Immature natural killer cell (primary cell): Measurements from ENCODE around the gene XPO4. TPM values are rescaled to one million over a fixed set of nuclear protein-coding genes. Genes with fewer than 3 reads are reported as not detected.

ENCODE experiments used
- DNase-seq, 3 donors: peaks; one replicate each; pipeline ENCODE4 v3.0.0; 2022; ENCODE audit warnings: mixed read lengths in 1 of 3
- H3K27ac Mint-ChIP-seq, 6 donors: one replicate each; pipeline ENCODE4 v1.8.0; 2020; ENCODE audit warnings: mixed read lengths in 6 of 6, mild to moderate bottlenecking in 5 of 6, inconsistent platforms in 4 of 6, moderate library complexity in 3 of 6
- H3K27me3 Mint-ChIP-seq, 3 donors: one replicate each; pipeline ENCODE4 v1.8.0; 2020 to 2021; ENCODE audit warnings: low read depth in 3 of 3, mild to moderate bottlenecking in 3 of 3, mixed read lengths in 3 of 3, moderate library complexity in 3 of 3, inconsistent platforms in 1 of 3
- H3K36me3 Mint-ChIP-seq, 3 donors: one replicate each; pipeline ENCODE4 v1.8.0; 2020; ENCODE audit warnings: mixed read lengths in 3 of 3, inconsistent platforms in 2 of 3, mild to moderate bottlenecking in 2 of 3
- H3K4me1 Mint-ChIP-seq, 2 donors: one replicate each; pipeline ENCODE4 v1.8.0; 2020; ENCODE audit warnings: inconsistent platforms in 2 of 2, mild to moderate bottlenecking in 2 of 2, mixed read lengths in 2 of 2, moderate library complexity in 1 of 2
- H3K4me3 Mint-ChIP-seq, 5 donors: one replicate each; pipeline ENCODE4 v1.8.0; 2020; ENCODE audit warnings: mild to moderate bottlenecking in 5 of 5, mixed read lengths in 5 of 5, inconsistent platforms in 3 of 5, moderate library complexity in 3 of 5
- H3K9me3 Mint-ChIP-seq, 6 donors: one replicate each; pipeline ENCODE4 v1.8.0; 2020; ENCODE audit warnings: mild to moderate bottlenecking in 6 of 6, mixed read lengths in 6 of 6, inconsistent platforms in 4 of 6, moderate library complexity in 3 of 6
- polyA plus RNA-seq, 3 donors: library from polyadenylated mRNA; unstranded; fragments of 300-500 nt; fragmentation: Illumina TruSeq; gene quantifications; one replicate each; pipeline ENCODE4 v1.2.3, GENCODE V29; 2021

The XPO4 gene
- polyA plus RNA-seq, 3 donors from 2014 or later = 1.8 to 3.6 (median 2.9) TPM

- H3K4me3 Mint-ChIP-seq = no peak overlapping the region
- H3K27ac Mint-ChIP-seq = no peak overlapping the region
- H3K9me3 Mint-ChIP-seq = no peaks in the 10 kb centered on the region
- H3K27me3 Mint-ChIP-seq = peaks cover 0 to 4% (median 2%) of the 10 kb centered on the region in 3 donors
- no peak for DNase-seq
- H3K4me1 Mint-ChIP-seq = peaks cover 6 to 7% of the 10 kb centered on the region in 2 donors
- peaks cover 21 to 35% (median 34%) of the 10 kb centered on the region in 3 donors for H3K36me3 Mint-ChIP-seq
Observed at GRCh38 chr13:20810808-20811207, 91.7 kb downstream of the XPO4 start.

DNA sequence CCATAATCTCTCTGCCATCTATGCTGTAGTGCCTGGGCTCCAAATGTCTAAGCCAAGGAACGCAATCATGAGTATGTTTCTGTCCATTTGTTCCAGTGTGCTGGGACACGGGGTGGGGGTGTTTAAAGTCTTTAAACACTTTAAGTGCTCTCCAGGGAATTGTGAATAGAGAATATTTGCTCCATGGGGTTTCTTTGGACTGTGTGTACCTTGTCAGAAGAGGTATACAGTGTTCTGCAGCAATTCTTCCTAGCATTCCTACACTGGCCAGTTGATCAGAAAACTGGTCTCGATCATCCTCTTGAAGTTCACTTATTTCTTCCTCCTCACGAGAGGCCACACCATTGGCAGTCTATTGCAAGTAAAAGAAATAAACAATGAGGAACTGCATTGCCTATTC lies 93.7 kb downstream of the XPO4 start:
- Mint-ChIP-seq H3K36me3 (peaks cover 22 to 42% (median 30%) of the 10 kb centered on the region in 3 donors), H3K27ac (no peak overlapping the region), H3K4me1 (peaks cover 6 to 7% of the 10 kb centered on the region in 2 donors), H3K4me3 (no peak overlapping the region), H3K9me3 (no peaks in the 10 kb centered on the region), H3K27me3 (peaks cover 2% of the 10 kb centered on the region in 3 donors)
- no peak for DNase-seq

- Mint-ChIP-seq H3K4me1 (peaks cover 0 to 3% of the 10 kb centered on the region in 2 donors), H3K27me3 (peaks cover 0 to 4% (median 0%) of the 10 kb centered on the region in 3 donors), H3K4me3 (no peak overlapping the region), H3K9me3 (no peaks in the 10 kb centered on the region), H3K36me3 (peaks cover 12 to 26% (median 16%) of the 10 kb centered on the region in 3 donors), H3K27ac (peak overlapping the region in 1 of 6 donors; percentile 24)
- no peak for DNase-seq
Observed at GRCh38 chr13:20803180-20803965, 99.2 kb downstream of the XPO4 start.

DNA sequence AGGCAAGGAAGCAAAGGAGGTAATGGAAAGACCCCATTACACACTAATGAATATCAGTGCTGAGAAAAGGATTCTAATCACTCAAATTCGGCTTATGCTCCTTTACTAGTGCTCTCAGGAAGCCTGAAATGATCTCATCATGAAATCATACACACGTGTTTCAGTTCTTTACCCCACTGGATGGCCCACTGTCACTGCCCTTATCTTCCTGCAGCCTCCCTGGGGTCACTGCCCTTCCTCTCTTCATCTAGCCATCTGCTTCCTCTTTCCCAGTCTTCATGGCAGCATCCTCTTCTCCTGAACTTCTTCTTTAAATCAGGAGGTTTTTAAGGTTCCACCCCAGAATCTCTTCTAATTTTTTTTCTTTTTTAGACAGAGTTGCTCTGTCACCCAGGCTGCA lies 100.8 kb downstream of the XPO4 start:
- Mint-ChIP-seq H3K4me3 (no peak overlapping the region), H3K4me1 (peaks cover 9% of the 10 kb centered on the region in 2 donors), H3K27ac (no peak overlapping the region), H3K36me3 (peaks cover 9 to 30% (median 10%) of the 10 kb centered on the region in 3 donors), H3K9me3 (no peaks in the 10 kb centered on the region), H3K27me3 (peaks cover 0 to 4% (median 0%) of the 10 kb centered on the region in 3 donors)
- DNase-seq = no peak

GRCh38 chr13:20799726-20800416 lies 102.7 kb downstream of the XPO4 start:
- Mint-ChIP-seq H3K36me3 (peaks cover 6 to 33% (median 7%) of the 10 kb centered on the region in 3 donors), H3K4me1 (peaks cover 10% of the 10 kb centered on the region in 2 donors), H3K4me3 (no peak overlapping the region), H3K27me3 (peaks cover 0 to 4% (median 0%) of the 10 kb centered on the region in 3 donors), H3K27ac (no peak overlapping the region), H3K9me3 (no peaks in the 10 kb centered on the region)
- DNase-seq = no peak

DNA sequence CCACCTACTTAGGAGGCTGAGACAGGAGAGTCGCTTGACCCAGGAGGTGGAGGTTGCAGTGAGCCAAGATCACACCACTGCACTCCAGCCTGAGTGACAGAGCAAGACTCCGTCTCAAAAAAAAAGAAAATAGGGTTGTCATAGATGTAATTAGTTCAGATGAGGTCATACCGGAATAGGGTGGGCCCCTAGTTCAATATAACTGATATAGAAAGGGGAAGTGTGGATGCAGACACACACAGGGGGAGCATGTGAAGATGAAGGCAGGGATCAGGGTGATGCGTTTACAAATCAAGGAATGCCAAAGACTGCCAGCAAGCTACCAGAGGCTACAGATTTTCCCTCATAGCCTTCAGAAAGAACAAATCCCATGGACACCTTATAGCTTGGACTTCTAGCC lies 104.5 kb downstream of the XPO4 start:
- Mint-ChIP-seq H3K27me3 (peaks cover 0 to 3% (median 2%) of the 10 kb centered on the region in 3 donors), H3K4me1 (peaks cover 7 to 10% of the 10 kb centered on the region in 2 donors), H3K27ac (no peak overlapping the region), H3K4me3 (no peak overlapping the region), H3K36me3 (peaks cover 13 to 42% (median 19%) of the 10 kb centered on the region in 3 donors), H3K9me3 (no peaks in the 10 kb centered on the region)
- no peak for DNase-seq

GRCh38 chr13:20796791-20797508 lies 105.6 kb downstream of the XPO4 start:
- H3K4me1 Mint-ChIP-seq = peaks cover 7 to 10% of the 10 kb centered on the region in 2 donors
- peak overlapping the region in 3 of 6 donors; percentile 17 to 26 (median 21) for H3K27ac Mint-ChIP-seq
- H3K27me3 Mint-ChIP-seq = peaks cover 0 to 3% (median 2%) of the 10 kb centered on the region in 3 donors
- H3K36me3 Mint-ChIP-seq = peaks cover 13 to 42% (median 20%) of the 10 kb centered on the region in 3 donors
- no peak for DNase-seq
- H3K9me3 Mint-ChIP-seq = no peaks in the 10 kb centered on the region
- no peak overlapping the region for H3K4me3 Mint-ChIP-seq

DNA sequence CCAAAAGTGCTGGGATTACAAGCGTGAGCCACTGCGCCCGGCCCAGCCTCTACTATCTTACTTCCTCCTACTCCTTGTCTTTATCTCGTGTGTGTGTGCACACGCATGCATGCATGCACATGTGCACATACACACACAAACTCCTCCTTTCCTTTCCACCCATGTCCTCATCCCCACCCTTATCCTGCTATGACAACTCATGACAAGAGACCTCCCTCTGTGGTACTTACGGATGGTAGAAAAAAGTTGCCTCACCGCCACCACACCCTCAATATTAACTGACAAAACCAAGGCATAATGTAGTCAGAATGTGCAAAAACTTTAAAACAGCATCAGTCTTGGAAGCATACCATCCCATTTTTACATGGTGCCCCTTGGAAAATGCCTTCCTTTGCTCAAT lies 112.9 kb downstream of the XPO4 start:
- no peaks in the 10 kb centered on the region for H3K4me1 Mint-ChIP-seq
- H3K36me3 Mint-ChIP-seq = peaks cover 19 to 42% (median 21%) of the 10 kb centered on the region in 3 donors
- no peaks in the 10 kb centered on the region for H3K9me3 Mint-ChIP-seq
- H3K4me3 Mint-ChIP-seq = no peak overlapping the region
- DNase-seq = no peak
- no peak overlapping the region for H3K27ac Mint-ChIP-seq
- peaks cover 0 to 2% (median 0%) of the 10 kb centered on the region in 3 donors for H3K27me3 Mint-ChIP-seq

GRCh38 chr13:20788312-20788711 lies 114.2 kb downstream of the XPO4 start:
- Mint-ChIP-seq H3K4me1 (no peaks in the 10 kb centered on the region), H3K9me3 (no peaks in the 10 kb centered on the region), H3K27me3 (no peaks in the 10 kb centered on the region), H3K4me3 (no peak overlapping the region), H3K36me3 (peaks cover 19 to 47% (median 23%) of the 10 kb centered on the region in 3 donors), H3K27ac (no peak overlapping the region)
- DNase-seq = no peak

- H3K9me3 Mint-ChIP-seq = no peaks in the 10 kb centered on the region
- peaks cover 19 to 55% (median 20%) of the 10 kb centered on the region in 3 donors for H3K36me3 Mint-ChIP-seq
- no peak for DNase-seq
- no peaks in the 10 kb centered on the region for H3K27me3 Mint-ChIP-seq
- H3K4me3 Mint-ChIP-seq = no peak overlapping the region
- H3K4me1 Mint-ChIP-seq = no peaks in the 10 kb centered on the region
- H3K27ac Mint-ChIP-seq = peak overlapping the region in 1 of 6 donors; percentile 31
Observed at GRCh38 chr13:20787180-20787579, 115.4 kb downstream of the XPO4 start.

DNA sequence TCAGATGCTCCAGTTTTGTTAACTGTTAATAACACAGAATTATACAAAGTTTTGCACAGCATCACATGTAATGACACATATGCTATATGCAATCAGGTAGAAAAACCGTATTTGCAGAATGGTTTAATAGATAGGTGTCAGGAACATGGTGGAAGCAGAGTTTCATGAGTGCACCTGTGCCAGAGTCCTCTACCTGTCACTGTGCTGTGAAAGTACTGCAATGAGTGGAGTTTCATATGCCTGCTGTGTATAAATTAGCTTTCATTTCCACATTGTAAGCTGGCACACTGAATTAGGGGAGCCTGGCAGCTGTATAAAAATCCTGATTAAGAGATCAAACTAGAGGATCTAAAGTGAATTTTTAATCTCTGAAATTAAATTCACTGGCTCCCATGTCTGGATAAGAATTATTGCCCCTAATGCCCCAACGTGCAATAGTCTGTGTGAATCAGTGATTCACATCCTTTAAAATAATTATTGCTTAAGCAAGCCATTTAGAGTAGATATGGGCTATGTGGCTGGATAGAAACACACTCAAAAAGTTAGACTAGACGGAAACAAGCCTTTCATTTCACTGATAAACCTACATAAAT lies 120.3 kb downstream of the XPO4 start:
- Mint-ChIP-seq H3K4me3 (no peak overlapping the region), H3K9me3 (no peaks in the 10 kb centered on the region), H3K27ac (no peak overlapping the region), H3K27me3 (no peaks in the 10 kb centered on the region), H3K4me1 (no peaks in the 10 kb centered on the region), H3K36me3 (peaks cover 7 to 32% (median 15%) of the 10 kb centered on the region in 3 donors)
- no peak for DNase-seq

DNA sequence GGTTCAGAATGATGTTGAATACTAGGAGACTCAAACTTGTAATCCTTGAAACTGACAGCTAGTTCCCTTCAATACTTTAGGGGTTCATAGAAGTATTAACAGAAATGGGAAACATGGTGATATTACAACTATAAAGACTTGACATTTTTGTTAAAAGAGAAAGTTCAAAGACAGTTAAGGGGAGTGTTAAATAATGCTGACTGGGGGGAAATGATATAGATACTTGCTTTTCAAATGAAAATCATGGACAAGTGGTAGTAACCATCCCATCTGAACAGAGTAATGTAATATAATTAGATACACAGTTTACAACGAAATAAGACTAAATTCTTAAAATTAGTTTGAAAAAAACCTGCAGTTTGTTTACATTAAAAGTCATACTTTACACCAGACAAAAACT lies 122.2 kb downstream of the XPO4 start:
- peaks cover 7 to 20% (median 15%) of the 10 kb centered on the region in 3 donors for H3K36me3 Mint-ChIP-seq
- no peak for DNase-seq
- H3K4me3 Mint-ChIP-seq = no peak overlapping the region
- H3K27me3 Mint-ChIP-seq = no peaks in the 10 kb centered on the region
- peak overlapping the region in 1 of 6 donors; percentile 25 for H3K27ac Mint-ChIP-seq
- H3K9me3 Mint-ChIP-seq = no peaks in the 10 kb centered on the region
- H3K4me1 Mint-ChIP-seq = no peaks in the 10 kb centered on the region

GRCh38 chr13:20779405-20779804 lies 123.1 kb downstream of the XPO4 start:
- Mint-ChIP-seq H3K4me1 (peaks cover 0 to 5% of the 10 kb centered on the region in 2 donors), H3K27ac (no peak overlapping the region), H3K4me3 (no peak overlapping the region), H3K36me3 (peaks cover 7 to 19% (median 14%) of the 10 kb centered on the region in 3 donors), H3K9me3 (no peaks in the 10 kb centered on the region), H3K27me3 (no peaks in the 10 kb centered on the region)
- DNase-seq = no peak
